ENCODE measurements around the gene EPHA2. TPM values are rescaled to one million over a fixed set of nuclear protein-coding genes. Genes with fewer than 3 reads are reported as not detected.

Gene EPHA2
- total RNA-seq, result 117 and 144 TPM in 2 replicates

GRCh38 chr1:16155537-16156410 lies at the start of gene EPHA2:
EPHA2 (minus strand) TSS chr1:16156069; CDS start chr1:16155932, 137 bp downstream.
- TF ChIP-seq, protein P1, sequence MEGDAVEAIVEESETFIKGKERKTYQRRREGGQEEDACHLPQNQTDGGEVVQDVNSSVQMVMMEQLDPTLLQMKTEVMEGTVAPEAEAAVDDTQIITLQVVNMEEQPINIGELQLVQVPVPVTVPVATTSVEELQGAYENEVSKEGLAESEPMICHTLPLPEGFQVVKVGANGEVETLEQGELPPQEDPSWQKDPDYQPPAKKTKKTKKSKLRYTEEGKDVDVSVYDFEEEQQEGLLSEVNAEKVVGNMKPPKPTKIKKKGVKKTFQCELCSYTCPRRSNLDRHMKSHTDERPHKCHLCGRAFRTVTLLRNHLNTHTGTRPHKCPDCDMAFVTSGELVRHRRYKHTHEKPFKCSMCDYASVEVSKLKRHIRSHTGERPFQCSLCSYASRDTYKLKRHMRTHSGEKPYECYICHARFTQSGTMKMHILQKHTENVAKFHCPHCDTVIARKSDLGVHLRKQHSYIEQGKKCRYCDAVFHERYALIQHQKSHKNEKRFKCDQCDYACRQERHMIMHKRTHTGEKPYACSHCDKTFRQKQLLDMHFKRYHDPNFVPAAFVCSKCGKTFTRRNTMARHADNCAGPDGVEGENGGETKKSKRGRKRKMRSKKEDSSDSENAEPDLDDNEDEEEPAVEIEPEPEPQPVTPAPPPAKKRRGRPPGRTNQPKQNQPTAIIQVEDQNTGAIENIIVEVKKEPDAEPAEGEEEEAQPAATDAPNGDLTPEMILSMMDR (IDR thresholded peaks at IDR 0.05; ENCODE audit: insufficient read depth, low read length, severe bottlenecking), result no peak
- Histone ChIP-seq H3K4me3 (ENCODE audit: low read depth, low read length) (peak within 1 kb of the TSS; percentile 94), H3K27me3 (ENCODE audit: control insufficient read depth, insufficient read depth, low read length) (no peaks in the 10 kb centered on the region), H3K36me3 (ENCODE audit: control insufficient read depth, insufficient read depth, low read length) (peaks cover 21% of the 10 kb centered on the region)
- no peak for FAIRE-seq
- peak; percentile 85 for DNase-seq (ENCODE audit: low read depth)

GRCh38 chr1:16205334-16205671 lies 49.4 kb upstream of the EPHA2 start:
- TF ChIP-seq, protein P1 (IDR thresholded peaks at IDR 0.05; ENCODE audit: insufficient read depth, low read length, severe bottlenecking), result no peak
- H3K36me3 ChIP-seq (ENCODE audit: control insufficient read depth, insufficient read depth, low read length), result peaks cover 1% of the 10 kb centered on the region
- DNase-seq (ENCODE audit: low read depth) (no peak), FAIRE-seq (no peak)
- no peaks in the 10 kb centered on the region for H3K27me3 ChIP-seq (ENCODE audit: control insufficient read depth, insufficient read depth, low read length)
- H3K4me3 ChIP-seq (ENCODE audit: low read depth, low read length), result no peak overlapping the region

DNA sequence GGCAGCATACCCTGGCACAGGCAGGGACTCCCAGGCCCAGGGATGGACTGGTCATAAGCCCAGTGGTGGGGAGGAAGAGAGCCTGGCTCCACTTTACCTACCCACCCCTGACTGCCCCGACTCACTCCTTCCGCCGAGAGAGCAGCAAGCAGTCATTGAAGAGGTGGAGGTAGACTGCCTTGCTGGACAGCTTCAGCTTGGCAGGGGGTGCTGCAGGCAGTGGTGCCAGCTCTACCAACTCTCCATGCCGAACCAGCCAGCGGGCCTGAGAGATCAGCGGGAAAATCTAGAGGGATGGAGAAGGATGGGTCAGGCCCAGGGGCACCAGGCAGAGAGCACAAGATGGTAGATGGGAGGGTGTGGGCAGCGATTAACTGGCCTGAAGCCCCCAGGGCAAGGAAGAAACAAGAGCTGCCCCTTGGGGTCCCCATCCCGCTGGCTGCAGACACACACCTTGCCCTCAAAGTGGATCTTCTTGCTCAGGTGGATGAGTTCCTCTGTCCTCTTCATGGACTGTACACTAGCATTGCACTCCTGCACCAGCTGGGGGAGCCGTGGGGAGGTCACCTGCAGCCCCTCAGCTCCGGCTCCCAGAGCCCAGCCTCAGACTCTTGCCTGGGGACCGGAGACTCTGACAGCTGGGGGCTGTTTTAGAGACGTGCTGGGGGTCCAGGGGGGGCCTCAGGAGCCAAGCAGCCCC lies 48.9 kb upstream of the EPHA2 start:
- Histone ChIP-seq H3K36me3 (ENCODE audit: control insufficient read depth, insufficient read depth, low read length) (peaks cover 1% of the 10 kb centered on the region), H3K27me3 (ENCODE audit: control insufficient read depth, insufficient read depth, low read length) (no peaks in the 10 kb centered on the region), H3K4me3 (ENCODE audit: low read depth, low read length) (no peak overlapping the region)
- DNase-seq (ENCODE audit: low read depth) (no peak), FAIRE-seq (no peak)
- TF ChIP-seq, protein P1 (IDR thresholded peaks at IDR 0.05; ENCODE audit: insufficient read depth, low read length, severe bottlenecking), result peak; percentile 39

DNA sequence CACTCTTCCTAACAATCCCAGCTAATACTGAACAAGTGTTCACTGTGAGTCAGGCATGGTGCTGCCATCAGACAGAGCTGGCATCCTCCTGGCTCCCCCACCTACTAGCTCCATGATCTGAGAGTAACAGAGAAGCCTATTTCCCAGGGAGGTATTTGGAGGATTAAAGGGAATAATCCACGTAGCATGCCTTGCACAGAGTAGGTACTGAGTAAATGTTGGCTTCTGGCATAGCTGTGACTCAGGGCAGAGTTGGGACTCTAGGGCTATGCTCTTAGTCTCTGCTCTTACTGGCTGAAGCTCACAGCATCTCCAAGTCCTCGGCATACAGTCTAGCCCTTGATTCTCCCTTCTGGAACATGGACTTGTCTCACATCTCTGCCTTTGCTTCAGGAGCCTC lies 48.3 kb upstream of the EPHA2 start:
- H3K36me3 ChIP-seq (ENCODE audit: control insufficient read depth, insufficient read depth, low read length), result peaks cover 1% of the 10 kb centered on the region
- FAIRE-seq (no peak), DNase-seq (ENCODE audit: low read depth) (no peak)
- TF ChIP-seq, protein P1 (IDR thresholded peaks at IDR 0.05; ENCODE audit: insufficient read depth, low read length, severe bottlenecking), result no peak
- H3K27me3 ChIP-seq (ENCODE audit: control insufficient read depth, insufficient read depth, low read length), result no peaks in the 10 kb centered on the region
- H3K4me3 ChIP-seq (ENCODE audit: low read depth, low read length), result no peak overlapping the region

DNA sequence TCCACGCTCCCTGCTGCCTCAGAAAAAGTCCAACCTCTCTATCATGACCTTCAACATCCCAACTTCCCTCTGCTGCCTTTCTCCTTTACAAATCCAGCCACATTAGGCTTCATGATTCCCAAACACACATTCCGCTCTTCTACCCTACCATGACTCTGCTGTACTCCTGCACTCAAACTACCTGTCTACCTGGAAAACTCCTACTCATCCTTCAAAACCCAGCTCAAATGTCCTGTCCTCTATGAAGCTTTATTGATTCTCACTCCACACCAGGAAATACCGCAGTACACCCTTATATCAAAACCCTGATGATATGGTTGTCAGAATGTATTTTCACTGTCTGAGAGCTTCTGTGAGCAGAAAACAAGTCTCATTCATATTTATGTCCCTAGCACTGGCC lies 47.7 kb upstream of the EPHA2 start:
- FAIRE-seq (no peak), DNase-seq (ENCODE audit: low read depth) (no peak)
- no peak overlapping the region for H3K4me3 ChIP-seq (ENCODE audit: low read depth, low read length)
- H3K27me3 ChIP-seq (ENCODE audit: control insufficient read depth, insufficient read depth, low read length), result no peaks in the 10 kb centered on the region
- H3K36me3 ChIP-seq (ENCODE audit: control insufficient read depth, insufficient read depth, low read length), result peaks cover 1% of the 10 kb centered on the region
- TF ChIP-seq, protein P1 (IDR thresholded peaks at IDR 0.05; ENCODE audit: insufficient read depth, low read length, severe bottlenecking), result no peak
